ENCODE results near the gene DLG2.

The DLG2 gene

GRCh38 chr11:83866655-83867054 lies 1760.5 kb downstream of the DLG2 start:
- no peak overlapping the region for H3K4me3 ChIP-seq (ENCODE audit: low read depth, low read length)
- TF ChIP-seq CTCF (IDR thresholded peaks at IDR 0.05; ENCODE audit: low read depth, low read length): no peak

- no peak overlapping the region for H3K4me3 ChIP-seq (ENCODE audit: low read depth, low read length)
- TF ChIP-seq CTCF (IDR thresholded peaks at IDR 0.05; ENCODE audit: low read depth, low read length): no peak
Observed at GRCh38 chr11:83865636-83866461, 1761.3 kb downstream of the DLG2 start.

- TF ChIP-seq CTCF (IDR thresholded peaks at IDR 0.05; ENCODE audit: low read depth, low read length): no peak
- H3K4me3 ChIP-seq (ENCODE audit: low read depth, low read length): no peak overlapping the region
Observed at GRCh38 chr11:83864412-83865057, 1762.6 kb downstream of the DLG2 start.

GRCh38 chr11:83863272-83863671 lies 1763.9 kb downstream of the DLG2 start:
- no peak overlapping the region for H3K4me3 ChIP-seq (ENCODE audit: low read depth, low read length)
- no peak for TF ChIP-seq CTCF (IDR thresholded peaks at IDR 0.05; ENCODE audit: low read depth, low read length)

GRCh38 chr11:83862691-83863090 lies 1764.5 kb downstream of the DLG2 start:
- no peak overlapping the region for H3K4me3 ChIP-seq (ENCODE audit: low read depth, low read length)

GRCh38 chr11:83862033-83862432 lies 1765.1 kb downstream of the DLG2 start:
- TF ChIP-seq CTCF (IDR thresholded peaks at IDR 0.05; ENCODE audit: low read depth, low read length): no peak
- H3K4me3 ChIP-seq (ENCODE audit: low read depth, low read length): no peak overlapping the region

More at GRCh38 chr11:83862691-83863090, 1764.5 kb downstream of the DLG2 start:
- TF ChIP-seq CTCF (IDR thresholded peaks at IDR 0.05; ENCODE audit: low read depth, low read length): no peak

GRCh38 chr11:83858694-83859093 lies 1768.5 kb downstream of the DLG2 start:
- no peak for TF ChIP-seq CTCF (IDR thresholded peaks at IDR 0.05; ENCODE audit: low read depth, low read length)
- H3K4me3 ChIP-seq (ENCODE audit: low read depth, low read length): no peak overlapping the region

Data from WI38 (cell line).